Loucy (cell line): ENCODE data around the gene NAT9.

Experiments
- H2AFZ ChIP-seq: fragments of 200-600 bp; sonication (generic); 2 replicates; pipeline ENCODE4 v1.6.0; 2016; ENCODE audit warnings: antibody characterized with exemption, mild to moderate bottlenecking, low read length, moderate library complexity
- H3F3A ChIP-seq: fragments of 200-600 bp; 2 replicates; pipeline ENCODE4 v1.6.0; 2016; ENCODE audit warnings: antibody characterized with exemption, low read depth, mild to moderate bottlenecking
- H3K27me3 ChIP-seq: fragments of 200-600 bp; sonication (generic); 2 replicates; pipeline ENCODE4 v1.6.1; 2014; ENCODE audit warnings: low read length, mild to moderate bottlenecking; ENCODE audit not compliant: insufficient read depth, poor library complexity, severe bottlenecking
- H3K36me3 ChIP-seq: fragments of 200-600 bp; sonication (generic); 2 replicates; pipeline ENCODE4 v1.6.1; 2016; ENCODE audit warnings: low read length; ENCODE audit not compliant: insufficient read depth
- H3K4me1 ChIP-seq: fragments of 200-600 bp; sonication (generic); 2 replicates; pipeline ENCODE4 v1.5.1; 2014; ENCODE audit warnings: low read length, mild to moderate bottlenecking; ENCODE audit not compliant: insufficient read depth, poor library complexity, severe bottlenecking
- H3K4me2 ChIP-seq: fragments of 200-600 bp; sonication (generic); 2 replicates; pipeline ENCODE4 v1.6.0; 2014; ENCODE audit warnings: antibody characterized with exemption, low read length, low read depth, mild to moderate bottlenecking; ENCODE audit not compliant: poor library complexity, severe bottlenecking
- H3K4me3 ChIP-seq: fragments of 200-600 bp; sonication (generic); 2 replicates; pipeline ENCODE4 v1.5.1; 2014; ENCODE audit warnings: low read length, mild to moderate bottlenecking, mixed read lengths; ENCODE audit not compliant: poor library complexity, severe bottlenecking
- H3K79me2 ChIP-seq: fragments of 200-600 bp; sonication (generic); 2 replicates; pipeline ENCODE4 v1.6.1; 2014; ENCODE audit warnings: low read length; ENCODE audit not compliant: insufficient read depth
- H3K9ac ChIP-seq: fragments of 200-600 bp; sonication (generic); 2 replicates; pipeline ENCODE4 v1.6.0; 2014; ENCODE audit warnings: mild to moderate bottlenecking, low read depth, low read length, moderate library complexity; ENCODE audit not compliant: poor library complexity, severe bottlenecking
- H3K9me2 ChIP-seq: fragments of 200-600 bp; sonication (generic); replicated peaks from 2 replicates; pipeline ENCODE4 v1.6.1; 2016; ENCODE audit warnings: low read depth, low read length, mixed read lengths
- H3K9me3 ChIP-seq: fragments of 200-600 bp; sonication (generic); 2 replicates; pipeline ENCODE4 v1.6.1; 2014; ENCODE audit warnings: mild to moderate bottlenecking, antibody characterized with exemption, low read length, low read depth; ENCODE audit not compliant: insufficient read depth
- H4K20me1 ChIP-seq: fragments of 200-600 bp; sonication (generic); 2 replicates; pipeline ENCODE4 v1.6.0; 2014; ENCODE audit warnings: antibody characterized with exemption, low read length, mild to moderate bottlenecking; ENCODE audit not compliant: insufficient read depth, poor library complexity, severe bottlenecking
- CTCF ChIP-seq: fragments of 200-600 bp; sonication (generic); conservative IDR thresholded peaks from 2 replicates; pipeline ENCODE4 v1.5.1; 2014; ENCODE audit warnings: mild to moderate bottlenecking, antibody characterized with exemption, low read length
- EZH2phosphoT487 ChIP-seq: fragments of 200-600 bp; IDR thresholded peaks from 2 replicates; pipeline ENCODE4 v1.6.1; 2018; ENCODE audit warnings: antibody characterized with exemption, mild to moderate bottlenecking, moderate library complexity, borderline replicate concordance

The NAT9 gene

GRCh38 chr17:74807441-74807840, 31.3 kb upstream of the NAT9 start:
- Histone ChIP-seq H3K9me3 (no peaks in the 10 kb centered on the region), H3K79me2 (no peaks in the 10 kb centered on the region)

DNA sequence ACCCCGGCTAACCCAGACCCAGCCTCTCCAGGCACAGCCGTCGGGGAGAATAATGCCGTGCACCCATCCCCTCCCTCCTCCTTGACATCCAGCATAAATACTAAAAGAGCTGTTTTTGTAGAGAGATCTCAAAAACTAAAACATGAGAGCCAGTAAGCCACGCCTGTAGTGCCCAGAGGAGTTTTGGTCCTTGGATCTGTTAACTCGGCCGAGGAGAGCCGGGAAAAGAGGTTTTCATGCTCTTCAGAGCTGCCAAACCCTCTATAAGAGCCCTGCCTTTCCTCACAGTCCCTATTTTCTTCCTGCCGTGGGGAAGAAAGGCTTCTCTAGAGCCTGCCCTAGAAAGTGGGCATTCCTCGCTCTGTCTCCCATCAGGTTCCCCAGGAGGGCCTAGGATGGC, 30.2 kb upstream of the NAT9 start:
- H3F3A ChIP-seq = no peaks in the 10 kb centered on the region
- H3K9me3 ChIP-seq = no peaks in the 10 kb centered on the region
- H3K9ac ChIP-seq = no peak overlapping the region
- H3K4me3 ChIP-seq = no peak overlapping the region
- H3K79me2 ChIP-seq = no peaks in the 10 kb centered on the region
- no peaks in the 10 kb centered on the region for H3K9me2 ChIP-seq
- no peak for TF ChIP-seq EZH2phosphoT487
- TF ChIP-seq CTCF = no peak
- no peaks in the 10 kb centered on the region; the same call in 1 of the 2 replicates for H3K36me3 ChIP-seq
- H2AFZ ChIP-seq = no peak overlapping the region
- H3K4me2 ChIP-seq = no peak overlapping the region
- H4K20me1 ChIP-seq = no peaks in the 10 kb centered on the region
- H3K27me3 ChIP-seq = no peaks in the 10 kb centered on the region
- H3K4me1 ChIP-seq = no peaks in the 10 kb centered on the region

More at GRCh38 chr17:74807441-74807840, 31.3 kb upstream of the NAT9 start:
- Histone ChIP-seq H2AFZ (no peak overlapping the region), H3K9ac (no peak overlapping the region), H3K4me1 (no peaks in the 10 kb centered on the region), H4K20me1 (no peaks in the 10 kb centered on the region), H3K4me2 (no peak overlapping the region), H3F3A (no peaks in the 10 kb centered on the region), H3K36me3 (no peaks in the 10 kb centered on the region; the same call in 1 of the 2 replicates), H3K27me3 (no peaks in the 10 kb centered on the region), H3K9me2 (no peaks in the 10 kb centered on the region), H3K4me3 (no peak overlapping the region)
- no peak for TF ChIP-seq EZH2phosphoT487
- TF ChIP-seq CTCF = no peak

GRCh38 chr17:74805591-74805991, 29.4 kb upstream of the NAT9 start:
- no peak overlapping the region for H3K4me2 ChIP-seq
- H3K9me3 ChIP-seq = no peaks in the 10 kb centered on the region
- TF ChIP-seq EZH2phosphoT487 (no peak), CTCF (no peak)
- no peaks in the 10 kb centered on the region for H4K20me1 ChIP-seq
- no peak overlapping the region for H2AFZ ChIP-seq
- H3K36me3 ChIP-seq = no peaks in the 10 kb centered on the region; the same call in 1 of the 2 replicates
- H3K4me1 ChIP-seq = no peaks in the 10 kb centered on the region
- H3K4me3 ChIP-seq = no peak overlapping the region
- no peaks in the 10 kb centered on the region for H3F3A ChIP-seq
- H3K79me2 ChIP-seq = no peaks in the 10 kb centered on the region
- no peaks in the 10 kb centered on the region for H3K27me3 ChIP-seq
- H3K9me2 ChIP-seq = no peaks in the 10 kb centered on the region
- H3K9ac ChIP-seq = no peak overlapping the region
